HG03565 (cell line): Measurements from ENCODE around the gene SUGP2.
"Not testable (repeated sequence)": the region's sequence is repeated elsewhere in the genome, so short reads cannot be mapped to it uniquely, and the experiment has no call there.

Experiments
- ATAC-seq: cut with Tn5 transposase; IDR thresholded peaks from one replicate; pipeline ENCODE4 v1.9.1; 2021; ENCODE audit warnings: mild to moderate bottlenecking, moderate library complexity; ENCODE audit not compliant: unreplicated experiment

SUGP2 gene

DNA sequence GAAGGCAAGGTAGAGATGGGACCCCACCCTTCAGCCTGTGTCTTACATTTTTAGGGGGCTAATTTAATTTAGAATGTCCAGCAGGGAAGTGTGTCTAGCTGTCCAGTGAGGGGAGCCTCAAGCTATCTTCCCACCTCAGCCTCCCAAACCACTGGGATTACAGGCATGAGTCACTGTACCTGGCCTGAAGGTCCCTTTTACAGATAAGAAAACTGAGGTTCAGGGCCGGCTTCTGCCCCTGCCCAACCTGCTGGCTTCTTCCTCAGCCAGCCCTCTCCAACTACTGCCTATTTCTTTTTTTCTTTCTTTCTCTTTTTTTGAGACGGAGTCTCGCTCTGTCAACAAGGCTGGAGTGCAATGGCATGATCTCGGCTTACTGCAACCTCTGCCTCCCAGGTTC, 72.9 kb downstream of the SUGP2 start:
- ATAC-seq = no peak

- ATAC-seq = no peak
These were observed 78.3 kb downstream of the SUGP2 start for GRCh38 chr19:18955042-18955441.

GRCh38 chr19:18954094-18954493, 79.2 kb downstream of the SUGP2 start:
- ATAC-seq = no peak

DNA sequence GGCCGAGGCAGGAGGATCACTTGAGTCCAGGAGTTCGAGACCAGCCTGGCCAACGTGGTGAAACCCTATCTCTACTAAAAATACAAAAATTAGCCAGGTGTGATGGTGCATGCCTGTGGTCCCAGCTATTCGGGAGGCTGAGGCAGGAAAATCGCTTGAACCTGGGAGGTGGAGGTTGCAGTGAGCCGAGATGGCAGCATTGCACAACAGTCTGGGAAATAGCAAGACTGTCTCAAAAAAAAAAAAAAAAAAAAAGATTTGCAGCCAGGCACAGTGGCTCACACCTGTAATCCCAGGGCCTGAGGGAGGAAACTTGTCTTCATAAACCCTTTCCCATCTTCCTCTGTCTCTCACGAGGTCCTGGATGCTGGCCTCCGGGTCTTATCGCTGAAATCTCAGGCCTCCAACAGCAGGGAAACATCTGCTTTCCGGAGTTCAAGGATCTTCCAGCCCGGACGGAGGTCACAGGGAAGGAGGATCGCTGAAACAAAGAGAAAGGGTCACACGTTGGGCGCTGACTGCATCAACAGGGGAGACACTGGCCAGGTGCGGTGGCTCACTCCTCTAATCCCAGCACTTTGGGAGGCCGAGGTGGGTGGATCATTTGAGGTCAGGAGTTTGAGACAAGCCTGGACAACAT, 80.8 kb downstream of the SUGP2 start:
- not testable (repeated sequence) for ATAC-seq

- ATAC-seq = no peak
These were observed 81.5 kb downstream of the SUGP2 start for GRCh38 chr19:18951721-18952281.

- no peak for ATAC-seq
These were observed 83.5 kb downstream of the SUGP2 start for GRCh38 chr19:18949858-18950257.

GRCh38 chr19:18948976-18949356, 84.4 kb downstream of the SUGP2 start:
- no peak for ATAC-seq

- ATAC-seq = no peak
These were observed 85.0 kb downstream of the SUGP2 start for GRCh38 chr19:18948075-18948975.

DNA sequence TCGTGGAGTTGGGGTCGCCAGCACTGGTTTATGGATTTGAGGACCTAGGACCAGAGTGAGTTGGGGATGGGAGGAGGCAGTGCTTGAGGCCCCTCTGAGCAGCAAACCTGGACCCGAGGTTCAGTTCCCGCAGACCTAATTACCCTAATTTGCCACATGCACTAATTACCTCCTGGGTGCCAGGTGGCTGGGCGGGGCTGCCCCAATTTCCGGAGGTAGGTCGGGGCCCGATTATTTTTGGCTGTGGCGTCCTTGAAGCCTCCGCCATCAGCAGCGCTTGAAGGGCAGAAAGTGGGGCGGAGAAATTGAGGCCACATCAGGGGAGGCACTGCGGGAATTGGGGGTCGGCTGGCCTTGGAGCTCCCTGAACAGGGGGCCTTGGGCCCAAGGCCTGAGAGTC, 86.4 kb downstream of the SUGP2 start:
- ATAC-seq = no peak

DNA sequence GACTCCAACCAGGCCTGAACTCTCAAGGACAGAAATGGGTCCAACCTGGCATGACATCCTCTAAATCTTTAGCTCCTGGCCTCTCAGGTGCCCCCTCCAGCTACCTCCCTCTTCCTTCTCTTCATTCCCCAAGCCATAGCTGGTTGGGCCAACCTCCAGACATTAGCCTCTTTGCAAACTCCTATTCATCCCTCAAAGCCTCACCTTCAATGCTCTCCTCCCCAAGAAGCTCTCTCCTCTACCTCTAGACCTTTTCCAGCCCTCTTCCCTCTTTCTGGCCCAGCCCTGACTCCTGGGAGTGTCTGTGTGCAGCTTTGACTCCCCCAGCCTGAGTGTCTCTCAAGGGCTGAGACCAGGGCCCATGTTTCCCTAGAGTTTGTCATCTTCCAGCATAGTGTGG, 87.0 kb downstream of the SUGP2 start:
- no peak for ATAC-seq

GRCh38 chr19:18945297-18945696, 88.0 kb downstream of the SUGP2 start:
- no peak for ATAC-seq

- no peak for ATAC-seq
These were observed 89.9 kb downstream of the SUGP2 start for GRCh38 chr19:18943465-18943864.

GRCh38 chr19:18942692-18943091, 90.6 kb downstream of the SUGP2 start:
- ATAC-seq = no peak

DNA sequence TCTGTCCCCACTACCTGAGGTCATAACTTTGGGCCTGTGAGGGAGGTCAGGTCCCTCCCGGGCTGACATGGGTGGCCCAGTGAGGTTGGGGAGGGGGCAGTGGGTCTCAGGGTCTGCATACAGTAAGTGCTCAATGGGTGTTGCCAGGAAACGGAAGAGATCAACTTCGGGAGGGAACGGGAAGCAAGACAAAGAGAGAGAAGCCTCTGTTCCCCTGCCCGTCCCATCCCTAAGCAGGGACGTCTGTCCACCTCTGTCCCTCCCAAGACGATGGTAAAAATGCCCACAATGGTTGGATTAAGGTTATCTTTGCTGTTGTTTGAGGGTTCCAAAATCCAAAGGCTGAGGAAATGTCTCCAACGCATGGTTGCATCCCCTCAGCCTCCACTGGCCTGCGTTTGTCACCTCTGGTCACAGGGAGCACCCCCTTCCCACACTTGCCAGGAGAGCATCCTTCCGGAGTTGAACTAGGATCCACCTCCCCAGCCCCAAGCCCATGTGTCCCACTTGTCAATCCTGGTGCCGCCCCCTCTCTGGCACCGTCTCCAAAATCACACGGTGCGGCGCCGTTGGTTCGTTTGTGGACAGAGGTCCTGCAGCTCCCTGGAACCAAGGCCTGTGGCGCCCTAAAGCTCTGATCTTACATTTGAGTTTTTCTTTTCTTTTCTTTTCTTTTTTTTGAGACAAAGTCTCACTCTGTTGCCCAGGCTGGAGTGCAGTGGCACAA, 91.5 kb downstream of the SUGP2 start:
- no peak for ATAC-seq
